Measurements from ENCODE around the gene SLC45A3. TPM values are rescaled to one million over a fixed set of nuclear protein-coding genes. Genes with fewer than 3 reads are reported as not detected.

The SLC45A3 gene
- total and polyA plus RNA-seq, 2 donors (not counting 1 experiment from before 2014, with no cell fraction given): 0.90 to 1.5 TPM

DNA sequence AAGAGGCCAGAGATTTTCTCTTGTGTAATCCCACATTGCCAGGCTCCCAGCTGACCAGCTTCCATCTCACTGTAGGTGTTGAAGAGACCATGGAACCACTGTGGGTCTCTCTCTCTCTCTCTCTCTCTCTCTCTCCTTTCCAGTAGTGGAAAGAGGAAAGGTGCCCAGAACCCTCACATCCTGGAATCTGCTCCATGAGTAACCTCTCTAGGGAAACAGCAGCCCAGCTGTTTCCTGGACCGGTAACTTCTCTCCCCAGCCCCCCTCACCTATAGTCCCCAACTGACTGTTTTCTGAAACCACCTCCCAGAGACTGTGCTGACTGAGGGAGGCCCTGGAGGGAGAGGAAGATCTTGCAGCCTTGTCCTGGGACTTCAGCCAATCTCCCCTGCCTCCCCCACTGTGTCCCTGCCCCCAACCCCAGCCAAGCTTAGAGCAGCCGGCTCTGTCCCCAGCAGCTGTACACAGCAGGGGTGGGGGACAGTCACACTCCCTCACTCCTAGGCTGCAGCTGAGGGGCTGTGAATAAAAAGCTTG is 20.6 kb upstream of the SLC45A3 start:
- H2AFZ ChIP-seq (ENCODE audit: low read length): no peak overlapping the region
- no peaks in the 10 kb centered on the region for H3K79me2 ChIP-seq (ENCODE audit: control insufficient read depth, insufficient read depth, low read length)
- no peak overlapping the region for H3K4me3 ChIP-seq (replicated peaks in 1 of 4; ENCODE audit: control extremely low read depth in 1 of 4, insufficient read depth in 1 of 4, low read depth in 3 of 4, low read length in 4 of 4)
- peaks cover 7% of the 10 kb centered on the region for H3K36me3 ChIP-seq (ENCODE audit: control insufficient read depth, insufficient read depth, low read length)
- H3K4me1 ChIP-seq (ENCODE audit: control insufficient read depth, extremely low read depth, insufficient read depth, low read length): no peaks in the 10 kb centered on the region
- H3K27ac ChIP-seq (ENCODE audit: insufficient read depth, low read length): no peak overlapping the region
- no peaks in the 10 kb centered on the region for H3K27me3 ChIP-seq (ENCODE audit: control insufficient read depth, insufficient read depth, low read length)
- no peaks in the 10 kb centered on the region for H4K20me1 ChIP-seq (ENCODE audit: control insufficient read depth, extremely low read depth, insufficient read depth, low read length)
- TF ChIP-seq, protein P1, sequence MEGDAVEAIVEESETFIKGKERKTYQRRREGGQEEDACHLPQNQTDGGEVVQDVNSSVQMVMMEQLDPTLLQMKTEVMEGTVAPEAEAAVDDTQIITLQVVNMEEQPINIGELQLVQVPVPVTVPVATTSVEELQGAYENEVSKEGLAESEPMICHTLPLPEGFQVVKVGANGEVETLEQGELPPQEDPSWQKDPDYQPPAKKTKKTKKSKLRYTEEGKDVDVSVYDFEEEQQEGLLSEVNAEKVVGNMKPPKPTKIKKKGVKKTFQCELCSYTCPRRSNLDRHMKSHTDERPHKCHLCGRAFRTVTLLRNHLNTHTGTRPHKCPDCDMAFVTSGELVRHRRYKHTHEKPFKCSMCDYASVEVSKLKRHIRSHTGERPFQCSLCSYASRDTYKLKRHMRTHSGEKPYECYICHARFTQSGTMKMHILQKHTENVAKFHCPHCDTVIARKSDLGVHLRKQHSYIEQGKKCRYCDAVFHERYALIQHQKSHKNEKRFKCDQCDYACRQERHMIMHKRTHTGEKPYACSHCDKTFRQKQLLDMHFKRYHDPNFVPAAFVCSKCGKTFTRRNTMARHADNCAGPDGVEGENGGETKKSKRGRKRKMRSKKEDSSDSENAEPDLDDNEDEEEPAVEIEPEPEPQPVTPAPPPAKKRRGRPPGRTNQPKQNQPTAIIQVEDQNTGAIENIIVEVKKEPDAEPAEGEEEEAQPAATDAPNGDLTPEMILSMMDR (conservative IDR thresholded peaks at IDR 0.05 in 1 of 2, IDR thresholded peaks at IDR 0.05 in 1 of 2; ENCODE audit: low read depth in 1 of 2, low read length in 2 of 2): no peak
- no peak for TF ChIP-seq EZH2 (IDR thresholded peaks at IDR 0.05; ENCODE audit: low read length, missing control alignments)
- H3K9ac ChIP-seq (ENCODE audit: insufficient read depth, low read length): no peak overlapping the region
- H3K9me3 ChIP-seq (ENCODE audit: control insufficient read depth, insufficient read depth, low read depth, low read length): no peaks in the 10 kb centered on the region
- no peak for DNase-seq (ENCODE audit: low read depth in 2 of 2)
- H3K4me2 ChIP-seq (ENCODE audit: extremely low read depth, insufficient read depth, low read length): no peak overlapping the region

DNA sequence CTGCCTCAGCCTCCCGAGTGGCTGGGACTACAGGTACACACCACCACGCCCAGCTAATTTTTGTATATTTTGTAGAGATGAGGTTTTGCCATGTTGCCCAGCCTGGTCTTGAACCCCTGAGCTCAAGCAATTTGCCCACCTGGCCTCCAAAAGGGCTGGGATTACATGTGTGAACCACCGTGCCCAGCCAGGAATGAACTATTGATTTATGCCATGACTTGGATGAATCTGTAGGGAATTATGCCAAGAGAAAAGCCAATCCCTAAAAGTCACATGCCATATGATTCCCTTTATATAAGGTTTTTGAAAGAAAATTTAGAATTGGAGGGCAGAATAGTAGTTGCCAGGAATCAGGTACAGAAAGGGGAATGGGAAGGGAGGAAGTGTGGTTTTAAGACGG is 19.1 kb upstream of the SLC45A3 start:
- Histone ChIP-seq H3K9ac (ENCODE audit: insufficient read depth, low read length) (no peak overlapping the region), H2AFZ (ENCODE audit: low read length) (no peak overlapping the region), H3K36me3 (ENCODE audit: control insufficient read depth, insufficient read depth, low read length) (peaks cover 7% of the 10 kb centered on the region), H3K4me1 (ENCODE audit: control insufficient read depth, extremely low read depth, insufficient read depth, low read length) (no peaks in the 10 kb centered on the region), H3K4me3 (replicated peaks in 1 of 4; ENCODE audit: control extremely low read depth in 1 of 4, insufficient read depth in 1 of 4, low read depth in 3 of 4, low read length in 4 of 4) (no peak overlapping the region), H3K27me3 (ENCODE audit: control insufficient read depth, insufficient read depth, low read length) (no peaks in the 10 kb centered on the region), H3K4me2 (ENCODE audit: extremely low read depth, insufficient read depth, low read length) (no peak overlapping the region), H3K9me3 (ENCODE audit: control insufficient read depth, insufficient read depth, low read depth, low read length) (no peaks in the 10 kb centered on the region), H4K20me1 (ENCODE audit: control insufficient read depth, extremely low read depth, insufficient read depth, low read length) (no peaks in the 10 kb centered on the region), H3K27ac (ENCODE audit: insufficient read depth, low read length) (no peak overlapping the region), H3K79me2 (ENCODE audit: control insufficient read depth, insufficient read depth, low read length) (no peaks in the 10 kb centered on the region)
- no peak for TF ChIP-seq EZH2 (IDR thresholded peaks at IDR 0.05; ENCODE audit: low read length, missing control alignments)
- TF ChIP-seq, protein P1 (conservative IDR thresholded peaks at IDR 0.05 in 1 of 2, IDR thresholded peaks at IDR 0.05 in 1 of 2; ENCODE audit: low read depth in 1 of 2, low read length in 2 of 2): no peak
- DNase-seq (ENCODE audit: low read depth in 2 of 2): no peak

DNA sequence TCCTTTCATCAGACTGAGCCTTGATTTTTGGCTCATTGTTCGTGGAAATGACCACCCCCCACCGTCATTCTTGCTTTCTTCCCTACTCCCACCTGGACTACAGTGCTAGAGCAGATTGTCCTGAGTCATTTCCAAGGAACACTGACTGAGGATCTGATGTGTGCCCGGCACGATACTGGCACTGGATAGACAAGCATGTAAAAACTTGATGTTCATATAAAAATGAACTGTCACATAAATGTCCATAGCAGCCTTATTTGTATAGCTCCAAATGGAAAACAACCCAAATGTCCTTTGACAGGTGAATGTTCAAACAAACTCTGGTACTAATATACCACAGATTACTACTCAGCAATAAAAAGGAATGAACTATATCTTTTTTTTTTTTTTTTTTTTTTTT is 18.6 kb upstream of the SLC45A3 start:
- Histone ChIP-seq H3K27me3 (ENCODE audit: control insufficient read depth, insufficient read depth, low read length) (no peaks in the 10 kb centered on the region), H3K9ac (ENCODE audit: insufficient read depth, low read length) (no peak overlapping the region), H3K9me3 (ENCODE audit: control insufficient read depth, insufficient read depth, low read depth, low read length) (no peaks in the 10 kb centered on the region), H2AFZ (ENCODE audit: low read length) (no peak overlapping the region), H3K27ac (ENCODE audit: insufficient read depth, low read length) (no peak overlapping the region), H4K20me1 (ENCODE audit: control insufficient read depth, extremely low read depth, insufficient read depth, low read length) (no peaks in the 10 kb centered on the region), H3K36me3 (ENCODE audit: control insufficient read depth, insufficient read depth, low read length) (peaks cover 7% of the 10 kb centered on the region), H3K4me1 (ENCODE audit: control insufficient read depth, extremely low read depth, insufficient read depth, low read length) (no peaks in the 10 kb centered on the region), H3K79me2 (ENCODE audit: control insufficient read depth, insufficient read depth, low read length) (no peaks in the 10 kb centered on the region), H3K4me3 (replicated peaks in 1 of 4; ENCODE audit: control extremely low read depth in 1 of 4, insufficient read depth in 1 of 4, low read depth in 3 of 4, low read length in 4 of 4) (no peak overlapping the region), H3K4me2 (ENCODE audit: extremely low read depth, insufficient read depth, low read length) (no peak overlapping the region)
- TF ChIP-seq, protein P1 (conservative IDR thresholded peaks at IDR 0.05 in 1 of 2, IDR thresholded peaks at IDR 0.05 in 1 of 2; ENCODE audit: low read depth in 1 of 2, low read length in 2 of 2): no peak
- TF ChIP-seq EZH2 (IDR thresholded peaks at IDR 0.05; ENCODE audit: low read length, missing control alignments): no peak
- DNase-seq (ENCODE audit: low read depth in 2 of 2): no peak

Data from fibroblast of lung (primary cell).